Testis (tissue), 2 donors: ENCODE measurements around the gene DLG1.

Experiments used
- POLR2A ChIP-seq: fragments of 450-650 bp; IDR thresholded peaks from one replicate; pipeline ENCODE4 v1.6.1; 2017; ENCODE audit warnings: antibody characterized with exemption, mild to moderate bottlenecking, moderate library complexity
- TF ChIP-seq, protein P1 (sequence below), 3 experiments: fragments of 450-650 bp in 2 of 3; fragments of 200-600 bp in 1 of 3; sonication (generic) in 1 of 3; IDR thresholded peaks; one replicate each; pipeline ENCODE4 v1.5.1; 2016 to 2019; ENCODE audit warnings: antibody characterized with exemption in 3 of 3, mild to moderate bottlenecking in 2 of 3, moderate library complexity in 1 of 3

DNA sequence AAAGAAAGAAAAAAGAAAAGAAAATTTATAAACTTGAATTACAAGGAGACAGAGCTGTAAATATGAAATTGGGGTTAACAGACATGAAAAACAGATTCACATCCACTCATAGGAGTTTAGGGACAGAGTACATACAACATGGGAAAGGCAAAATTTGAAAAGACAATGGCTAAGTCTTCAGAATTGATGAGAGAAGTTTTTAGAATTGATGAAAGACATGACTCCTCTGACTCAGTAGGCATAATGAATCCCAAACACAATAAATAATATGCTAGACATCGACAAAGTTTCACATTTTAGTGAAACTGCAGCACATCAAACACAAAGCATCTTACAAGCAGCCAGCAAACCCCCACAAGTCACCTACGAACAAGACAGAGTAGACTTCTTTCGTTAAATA is 184.4 kb downstream of the DLG1 start:
- no peak for TF ChIP-seq POLR2A
- TF ChIP-seq, protein P1, sequence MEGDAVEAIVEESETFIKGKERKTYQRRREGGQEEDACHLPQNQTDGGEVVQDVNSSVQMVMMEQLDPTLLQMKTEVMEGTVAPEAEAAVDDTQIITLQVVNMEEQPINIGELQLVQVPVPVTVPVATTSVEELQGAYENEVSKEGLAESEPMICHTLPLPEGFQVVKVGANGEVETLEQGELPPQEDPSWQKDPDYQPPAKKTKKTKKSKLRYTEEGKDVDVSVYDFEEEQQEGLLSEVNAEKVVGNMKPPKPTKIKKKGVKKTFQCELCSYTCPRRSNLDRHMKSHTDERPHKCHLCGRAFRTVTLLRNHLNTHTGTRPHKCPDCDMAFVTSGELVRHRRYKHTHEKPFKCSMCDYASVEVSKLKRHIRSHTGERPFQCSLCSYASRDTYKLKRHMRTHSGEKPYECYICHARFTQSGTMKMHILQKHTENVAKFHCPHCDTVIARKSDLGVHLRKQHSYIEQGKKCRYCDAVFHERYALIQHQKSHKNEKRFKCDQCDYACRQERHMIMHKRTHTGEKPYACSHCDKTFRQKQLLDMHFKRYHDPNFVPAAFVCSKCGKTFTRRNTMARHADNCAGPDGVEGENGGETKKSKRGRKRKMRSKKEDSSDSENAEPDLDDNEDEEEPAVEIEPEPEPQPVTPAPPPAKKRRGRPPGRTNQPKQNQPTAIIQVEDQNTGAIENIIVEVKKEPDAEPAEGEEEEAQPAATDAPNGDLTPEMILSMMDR (IDR thresholded peaks at IDR 0.05) = no peak
